Gastroesophageal sphincter (tissue), 3 donors: ENCODE measurements around the gene DPH3.

Experiments used
- EP300 ChIP-seq: sonication (generic); formaldehyde crosslinking; IDR thresholded peaks from one replicate; pipeline ENCODE4 v1.6.1; 2017; ENCODE audit warnings: antibody characterized with exemption, mild to moderate bottlenecking
- POLR2A ChIP-seq, 2 donors: fragments of 450-650 bp; IDR thresholded peaks; one replicate each; pipeline ENCODE4 v1.6.1; 2017; ENCODE audit warnings: antibody characterized with exemption in 2 of 2, mild to moderate bottlenecking in 2 of 2, moderate library complexity in 1 of 2
- POLR2AphosphoS5 ChIP-seq: sonication (generic); formaldehyde crosslinking; IDR thresholded peaks from one replicate; pipeline ENCODE4 v1.6.1; 2017; ENCODE audit warnings: antibody characterized with exemption
- TF ChIP-seq, protein P1 (sequence below), 4 experiments: fragments of 200-600 bp in 2 of 4; fragments of 450-650 bp in 2 of 4; sonication (generic) in 1 of 4; IDR thresholded peaks; one replicate each; pipeline ENCODE4 v1.5.1; 2017 to 2019; ENCODE audit warnings: antibody characterized with exemption in 4 of 4, mild to moderate bottlenecking in 2 of 4, moderate library complexity in 2 of 4

DNA sequence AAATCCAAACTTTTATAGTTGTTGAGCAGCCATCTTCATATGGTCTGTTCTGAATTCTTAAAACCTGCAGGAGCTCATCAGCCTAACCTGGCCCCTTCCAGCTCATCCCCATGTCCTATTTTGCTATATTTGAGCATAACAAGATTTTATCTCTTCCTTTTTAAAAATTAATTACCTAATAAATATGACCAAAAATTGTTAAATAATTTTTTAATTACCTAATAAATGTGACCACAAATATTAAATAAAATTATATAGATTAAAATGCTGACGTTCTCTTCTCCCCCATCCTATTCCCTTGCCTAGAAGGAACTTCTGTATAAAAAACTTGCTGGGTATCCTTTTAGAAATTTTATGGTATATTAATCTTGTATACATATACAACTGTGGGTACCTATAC lies 44.0 kb upstream of the DPH3 start:
- no peak for TF ChIP-seq POLR2A (IDR thresholded peaks at IDR 0.05)
- TF ChIP-seq, protein P1, sequence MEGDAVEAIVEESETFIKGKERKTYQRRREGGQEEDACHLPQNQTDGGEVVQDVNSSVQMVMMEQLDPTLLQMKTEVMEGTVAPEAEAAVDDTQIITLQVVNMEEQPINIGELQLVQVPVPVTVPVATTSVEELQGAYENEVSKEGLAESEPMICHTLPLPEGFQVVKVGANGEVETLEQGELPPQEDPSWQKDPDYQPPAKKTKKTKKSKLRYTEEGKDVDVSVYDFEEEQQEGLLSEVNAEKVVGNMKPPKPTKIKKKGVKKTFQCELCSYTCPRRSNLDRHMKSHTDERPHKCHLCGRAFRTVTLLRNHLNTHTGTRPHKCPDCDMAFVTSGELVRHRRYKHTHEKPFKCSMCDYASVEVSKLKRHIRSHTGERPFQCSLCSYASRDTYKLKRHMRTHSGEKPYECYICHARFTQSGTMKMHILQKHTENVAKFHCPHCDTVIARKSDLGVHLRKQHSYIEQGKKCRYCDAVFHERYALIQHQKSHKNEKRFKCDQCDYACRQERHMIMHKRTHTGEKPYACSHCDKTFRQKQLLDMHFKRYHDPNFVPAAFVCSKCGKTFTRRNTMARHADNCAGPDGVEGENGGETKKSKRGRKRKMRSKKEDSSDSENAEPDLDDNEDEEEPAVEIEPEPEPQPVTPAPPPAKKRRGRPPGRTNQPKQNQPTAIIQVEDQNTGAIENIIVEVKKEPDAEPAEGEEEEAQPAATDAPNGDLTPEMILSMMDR (IDR thresholded peaks at IDR 0.05): no peak
- no peak for TF ChIP-seq POLR2AphosphoS5
- TF ChIP-seq EP300: no peak
